Glomerular visceral epithelial cell (primary cell): ENCODE measurements around the gene ASCL3.
"Not testable (repeated sequence)": the region's sequence is repeated elsewhere in the genome, so short reads cannot be mapped to it uniquely, and the experiment has no call there.

ENCODE experiments used
- DNase-seq: peaks from one replicate; pipeline ENCODE4 v3.0.0-alpha.2; 2016; ENCODE audit errors: extremely low spot score

Gene ASCL3

GRCh38 chr11:8947230-8947943, 4.6 kb upstream of the ASCL3 start:
- DNase-seq = no peak

GRCh38 chr11:8941341-8942103, 1.3 kb downstream of the ASCL3 start:
- DNase-seq = no peak

- no peak for DNase-seq
Observed at GRCh38 chr11:8937659-8938058, 5.2 kb downstream of the ASCL3 start.

GRCh38 chr11:8937159-8937558, 5.7 kb downstream of the ASCL3 start:
- DNase-seq = no peak

- not testable (repeated sequence) for DNase-seq
Observed at GRCh38 chr11:8935789-8936188, 7.0 kb downstream of the ASCL3 start.

GRCh38 chr11:8934742-8935488, 7.9 kb downstream of the ASCL3 start:
- peak; percentile 30 for DNase-seq

GRCh38 chr11:8933931-8934330, 8.9 kb downstream of the ASCL3 start:
- no peak for DNase-seq

- DNase-seq = no peak
Observed at GRCh38 chr11:8932564-8933180, 10.1 kb downstream of the ASCL3 start, which contains the start of gene C11orf16. Gene C11orf16, minus strand, starts transcription at chr11:8932947. Its CDS starts 639 bp downstream, at chr11:8932308.

- no peak for DNase-seq
Observed at GRCh38 chr11:8930456-8931175, 12.2 kb downstream of the ASCL3 start.

- no peak for DNase-seq
Observed at GRCh38 chr11:8928981-8929615, 13.7 kb downstream of the ASCL3 start.

- no peak for DNase-seq
Observed at GRCh38 chr11:8928205-8928604, 14.6 kb downstream of the ASCL3 start.

GRCh38 chr11:8927233-8927632, 15.6 kb downstream of the ASCL3 start:
- no peak for DNase-seq

- no peak for DNase-seq
Observed at GRCh38 chr11:8926236-8926635, 16.6 kb downstream of the ASCL3 start.

- no peak for DNase-seq
Observed at GRCh38 chr11:8925711-8926110, 17.1 kb downstream of the ASCL3 start.

- no peak for DNase-seq
Observed at GRCh38 chr11:8922691-8923090, 20.1 kb downstream of the ASCL3 start.

GRCh38 chr11:8917157-8917825, 25.5 kb downstream of the ASCL3 start:
- DNase-seq = peak; percentile 85

GRCh38 chr11:8914661-8915018, 28.2 kb downstream of the ASCL3 start:
- no peak for DNase-seq

GRCh38 chr11:8913961-8914660, 28.7 kb downstream of the ASCL3 start:
- DNase-seq = peak; percentile 46

GRCh38 chr11:8911029-8911823, 31.6 kb downstream of the ASCL3 start, which contains the start of gene AKIP1:
Gene AKIP1, plus strand, starts transcription at chr11:8911189. Its CDS starts 261 bp downstream, at chr11:8911450.
- DNase-seq = peak; percentile 96
